ENCODE data around the gene TTC31.

DNA sequence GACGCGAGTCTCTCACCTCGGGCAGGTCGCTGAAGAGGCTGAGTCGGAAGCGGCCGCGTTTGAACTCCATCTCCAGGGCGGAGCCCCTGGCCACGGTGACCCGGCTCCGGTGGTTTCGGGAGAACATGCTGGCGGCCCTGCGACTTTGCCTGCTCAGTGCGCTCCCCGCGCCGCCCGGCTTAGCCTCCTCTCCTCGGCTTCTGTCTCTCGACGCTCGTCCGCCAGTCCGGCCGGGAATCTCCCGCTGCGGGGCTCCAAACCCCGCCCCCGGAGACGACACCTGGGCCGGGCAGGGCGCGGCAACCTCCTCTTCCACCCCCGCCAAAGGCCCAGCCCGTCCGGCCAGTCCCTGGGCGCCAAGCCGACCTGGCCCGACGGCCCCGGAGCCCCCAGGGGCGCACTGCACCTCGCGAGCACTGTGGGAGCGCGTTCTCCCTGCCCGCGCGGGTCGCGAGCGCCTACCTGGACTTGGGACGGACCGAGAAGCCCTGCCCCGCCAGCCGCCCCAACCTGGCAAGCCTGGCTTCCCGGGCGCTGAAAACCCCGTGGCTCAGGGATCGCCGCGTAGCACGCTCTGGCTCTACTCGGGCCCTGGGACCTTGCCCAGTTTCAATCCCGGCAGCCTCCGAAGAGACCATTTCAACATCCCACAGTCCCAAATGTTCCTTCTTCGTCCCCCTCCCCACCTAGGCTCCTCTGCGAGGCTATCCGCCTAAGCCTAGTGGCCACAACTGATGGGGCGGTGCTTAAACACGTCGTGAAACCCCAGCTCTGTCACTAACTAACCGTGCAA is 41.0 kb upstream of the TTC31 start, which contains the start of gene RTKN:
- TF ChIP-seq POLR2AphosphoS5 (IDR thresholded peaks at IDR 0.05; ENCODE audit: low read depth, low read length) (no peak), SIN3A (IDR thresholded peaks at IDR 0.05; ENCODE audit: borderline replicate concordance, insufficient read depth, low read length) (no peak), TAF1 (IDR thresholded peaks at IDR 0.05; ENCODE audit: borderline replicate concordance, insufficient read depth, low read length) (no peak), FOXP2 (optimal IDR thresholded peaks at IDR 0.05; ENCODE audit: borderline replicate concordance, extremely low read depth, extremely low read length, insufficient read depth) (no peak)
- TF ChIP-seq, protein P1, sequence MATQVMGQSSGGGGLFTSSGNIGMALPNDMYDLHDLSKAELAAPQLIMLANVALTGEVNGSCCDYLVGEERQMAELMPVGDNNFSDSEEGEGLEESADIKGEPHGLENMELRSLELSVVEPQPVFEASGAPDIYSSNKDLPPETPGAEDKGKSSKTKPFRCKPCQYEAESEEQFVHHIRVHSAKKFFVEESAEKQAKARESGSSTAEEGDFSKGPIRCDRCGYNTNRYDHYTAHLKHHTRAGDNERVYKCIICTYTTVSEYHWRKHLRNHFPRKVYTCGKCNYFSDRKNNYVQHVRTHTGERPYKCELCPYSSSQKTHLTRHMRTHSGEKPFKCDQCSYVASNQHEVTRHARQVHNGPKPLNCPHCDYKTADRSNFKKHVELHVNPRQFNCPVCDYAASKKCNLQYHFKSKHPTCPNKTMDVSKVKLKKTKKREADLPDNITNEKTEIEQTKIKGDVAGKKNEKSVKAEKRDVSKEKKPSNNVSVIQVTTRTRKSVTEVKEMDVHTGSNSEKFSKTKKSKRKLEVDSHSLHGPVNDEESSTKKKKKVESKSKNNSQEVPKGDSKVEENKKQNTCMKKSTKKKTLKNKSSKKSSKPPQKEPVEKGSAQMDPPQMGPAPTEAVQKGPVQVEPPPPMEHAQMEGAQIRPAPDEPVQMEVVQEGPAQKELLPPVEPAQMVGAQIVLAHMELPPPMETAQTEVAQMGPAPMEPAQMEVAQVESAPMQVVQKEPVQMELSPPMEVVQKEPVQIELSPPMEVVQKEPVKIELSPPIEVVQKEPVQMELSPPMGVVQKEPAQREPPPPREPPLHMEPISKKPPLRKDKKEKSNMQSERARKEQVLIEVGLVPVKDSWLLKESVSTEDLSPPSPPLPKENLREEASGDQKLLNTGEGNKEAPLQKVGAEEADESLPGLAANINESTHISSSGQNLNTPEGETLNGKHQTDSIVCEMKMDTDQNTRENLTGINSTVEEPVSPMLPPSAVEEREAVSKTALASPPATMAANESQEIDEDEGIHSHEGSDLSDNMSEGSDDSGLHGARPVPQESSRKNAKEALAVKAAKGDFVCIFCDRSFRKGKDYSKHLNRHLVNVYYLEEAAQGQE (IDR thresholded peaks at IDR 0.05; ENCODE audit: insufficient read depth in 1 of 2, low read depth in 2 of 2, low read length in 2 of 2), result no peak

Measured in PFSK-1 (cell line).